Measurements from ENCODE around the gene TRIML1. TPM values are rescaled to one million over a fixed set of nuclear protein-coding genes. Genes with fewer than 3 reads are reported as not detected.

Gene TRIML1
- total RNA-seq, 1 donor from 2014 or later = not detected

Other genes with a start within 250 kb of the TRIML1 start
- gene ZFP42, start 143.7 kb upstream of the TRIML1 start, total RNA-seq = 0.07 TPM in 1 of 2 replicates, not detected in the other
- not detected in 2 replicates for gene TRIML2, start 29.8 kb upstream of the TRIML1 start, total RNA-seq

Measured in activated T-helper 2 cell treated with anti-CD3 and anti-CD28 coated beads, Interferon-gamma antibody, Interleukin-2, Interleukin-4, amounts not matched to agents 10 μg/mL and 5 μg/mL and 100 μg/mL, durations not matched to agents 14 hours and 24 hours and 36 hours (primary cell).